HG03025 (cell line): Measurements from ENCODE around the gene SOCS6.
"Not testable (repeated sequence)": the region's sequence is repeated elsewhere in the genome, so short reads cannot be mapped to it uniquely, and the experiment has no call there.

Experiments used
- ATAC-seq: cut with Tn5 transposase; IDR thresholded peaks from one replicate; pipeline ENCODE4 v1.9.1; 2021; ENCODE audit warnings: mild to moderate bottlenecking, moderate library complexity; ENCODE audit not compliant: unreplicated experiment, low FRiP score

Gene SOCS6

DNA sequence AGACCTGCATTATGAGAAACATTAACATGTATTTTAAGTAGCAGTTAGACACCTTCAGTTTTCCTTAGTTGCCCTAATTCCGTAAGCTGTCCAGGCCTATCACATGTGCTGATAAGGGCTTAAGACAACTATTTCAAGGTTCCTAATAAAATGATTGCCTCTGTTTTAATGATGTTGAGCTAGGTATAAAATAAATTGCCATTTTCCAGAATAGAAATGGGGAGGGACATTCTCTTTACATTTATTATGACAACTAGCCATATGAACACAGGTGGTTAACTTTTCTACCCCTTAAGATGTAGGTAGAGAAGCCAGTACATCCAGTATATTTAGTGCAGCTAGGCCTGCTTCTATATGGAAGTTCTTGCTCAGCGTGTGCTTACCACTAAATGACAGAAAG lies 65.9 kb downstream of the SOCS6 start:
- ATAC-seq, result no peak

DNA sequence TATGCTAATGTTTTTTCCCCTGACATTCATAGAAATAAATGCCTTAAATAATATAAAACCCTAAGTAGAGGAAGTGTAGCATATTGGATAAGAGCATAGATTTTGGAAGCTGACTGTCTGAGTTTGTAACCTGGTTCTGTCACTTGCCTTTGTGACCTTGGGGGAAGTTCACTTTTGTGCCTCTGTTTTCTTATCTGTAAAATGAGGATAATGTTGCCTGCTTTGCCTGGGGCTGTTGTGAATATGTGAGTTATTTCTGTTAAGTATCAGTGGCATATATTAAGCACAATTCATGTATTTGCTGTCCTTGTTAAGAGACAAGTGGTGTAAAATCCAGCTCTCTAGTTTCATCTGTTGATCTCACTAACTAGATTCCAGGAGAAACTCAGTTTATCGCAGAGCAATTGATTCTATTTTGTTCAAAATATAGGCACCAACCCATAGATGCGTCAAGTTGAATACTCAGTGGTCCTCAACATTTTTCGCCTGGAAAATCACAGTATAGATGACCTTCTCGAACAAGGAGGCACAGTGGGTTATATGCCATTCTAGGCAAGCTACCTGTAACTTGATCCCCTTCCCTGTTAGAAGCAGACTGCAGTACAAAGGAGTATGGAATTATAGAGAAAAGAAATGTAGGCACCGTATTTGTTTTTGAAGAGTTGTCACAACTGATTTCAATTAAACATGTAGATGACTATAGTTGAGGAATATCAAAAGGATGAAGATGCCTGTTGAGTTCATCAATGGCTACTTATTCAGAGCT lies 67.0 kb downstream of the SOCS6 start:
- ATAC-seq, result no peak

GRCh38 chr18:70358105-70358406 lies 69.2 kb downstream of the SOCS6 start:
- ATAC-seq, result peak; percentile 78

DNA sequence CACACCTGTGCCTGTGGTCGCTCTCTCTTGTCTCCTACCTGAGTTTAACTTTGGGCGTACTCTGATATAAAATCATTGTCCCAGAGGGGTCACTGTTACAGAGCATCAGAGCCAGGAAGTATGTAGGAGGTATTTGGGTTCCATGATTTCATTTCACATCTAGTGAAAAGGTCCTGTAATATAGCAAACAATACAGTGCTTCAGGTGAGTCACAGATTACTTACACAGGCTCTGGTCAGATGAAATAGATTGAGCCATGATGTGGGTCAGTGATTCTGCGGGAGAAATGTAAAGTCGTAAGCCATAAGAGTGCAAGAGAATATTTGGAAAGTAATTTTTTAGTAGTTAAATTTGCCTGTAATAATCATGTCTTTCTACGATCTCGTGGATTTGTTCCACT lies 70.2 kb downstream of the SOCS6 start:
- no peak for ATAC-seq

DNA sequence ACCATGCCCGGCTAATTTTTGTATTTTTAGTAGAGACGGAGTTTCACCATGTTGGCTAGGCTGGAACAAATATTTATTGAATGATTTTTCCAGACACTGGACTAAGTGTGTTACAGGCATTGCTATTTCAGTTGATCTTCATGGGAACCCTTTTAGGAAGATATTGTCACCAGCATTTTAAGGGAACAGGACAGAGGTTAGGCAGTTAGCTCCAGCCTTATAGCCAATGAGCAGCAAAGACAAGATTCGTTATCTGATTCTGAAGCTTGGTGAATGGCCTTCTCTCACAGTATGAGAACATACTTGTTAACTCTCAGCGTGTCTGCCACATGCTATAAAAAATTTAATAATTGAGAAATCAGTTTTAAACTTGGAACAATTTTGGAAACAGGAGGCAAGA lies 73.4 kb downstream of the SOCS6 start:
- no peak for ATAC-seq

- no peak for ATAC-seq
Measured at GRCh38 chr18:70363861-70364260, 75.0 kb downstream of the SOCS6 start.

GRCh38 chr18:70365361-70365760 lies 76.5 kb downstream of the SOCS6 start:
- no peak for ATAC-seq

- ATAC-seq, result no peak
Measured at GRCh38 chr18:70366174-70366573, 77.3 kb downstream of the SOCS6 start.

- ATAC-seq, result no peak
Measured at GRCh38 chr18:70366670-70367069, 77.8 kb downstream of the SOCS6 start.

- ATAC-seq, result not testable (repeated sequence)
Measured at GRCh38 chr18:70367344-70367743, 78.5 kb downstream of the SOCS6 start.

DNA sequence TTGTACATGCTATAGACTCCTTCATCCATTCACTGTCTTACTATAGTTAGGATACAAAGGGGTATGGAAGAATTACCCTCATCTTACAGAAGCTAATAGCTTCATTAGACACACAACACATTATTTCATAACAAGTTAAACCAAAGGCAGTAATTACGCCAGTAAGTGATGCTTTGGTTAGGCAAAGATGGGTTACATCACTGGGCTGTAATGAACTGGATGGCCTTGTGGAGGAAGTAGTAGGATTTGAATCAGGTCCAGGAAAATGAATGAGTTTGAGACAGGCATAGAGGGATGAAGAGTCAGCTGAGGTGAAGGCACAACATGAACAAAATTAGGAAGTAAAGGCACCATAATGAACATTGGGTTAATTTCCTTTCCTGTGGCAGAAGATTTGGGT lies 80.1 kb downstream of the SOCS6 start:
- ATAC-seq, result no peak

DNA sequence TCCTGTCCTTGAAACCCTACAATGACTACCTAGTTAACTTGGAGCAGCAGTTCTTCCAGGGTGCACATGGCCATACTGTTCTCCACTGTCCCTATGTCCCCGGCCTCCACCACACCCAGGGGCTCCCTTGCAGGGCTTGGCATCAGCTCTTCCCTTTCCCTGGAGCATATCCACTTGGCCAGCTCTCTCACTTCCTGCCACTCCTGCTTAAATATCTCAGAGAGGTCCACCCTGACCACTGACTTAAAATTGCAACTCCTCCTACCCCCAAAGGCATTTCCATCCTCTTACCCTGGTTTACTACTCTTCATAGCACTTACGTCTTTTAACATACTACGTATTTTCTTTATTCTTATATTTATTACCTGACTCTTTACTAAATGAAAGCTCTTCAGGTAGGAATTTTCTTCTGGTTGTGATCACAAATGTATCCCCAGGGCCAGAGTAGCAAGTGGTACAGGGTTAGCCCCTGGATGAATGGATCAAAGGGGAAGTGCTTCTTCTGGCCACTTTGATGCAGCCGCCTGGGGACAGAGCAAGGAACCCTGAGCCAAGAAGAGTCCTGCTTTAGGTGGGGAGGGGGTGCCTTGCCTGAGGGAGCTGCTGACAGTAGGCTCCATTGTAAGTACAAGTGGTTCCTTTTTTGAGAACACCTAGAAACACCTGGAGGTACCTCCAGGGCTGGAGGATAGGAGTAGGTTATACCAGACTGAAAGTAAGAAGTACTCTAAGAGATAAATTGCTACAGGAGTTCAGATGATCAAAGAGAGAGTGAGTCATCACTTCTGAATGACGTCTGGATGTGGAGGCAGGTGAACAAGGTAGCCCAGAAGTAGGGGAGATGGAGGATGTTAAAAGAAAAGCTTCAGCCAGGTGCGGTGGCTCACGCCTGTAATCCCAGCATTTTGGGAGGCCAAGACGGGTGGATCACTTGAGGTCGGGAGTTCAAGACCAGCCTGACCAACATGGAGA lies 82.2 kb downstream of the SOCS6 start:
- no peak for ATAC-seq

- ATAC-seq, result no peak
Measured at GRCh38 chr18:70371908-70372307, 83.1 kb downstream of the SOCS6 start.

- no peak for ATAC-seq
Measured at GRCh38 chr18:70372450-70373041, 83.7 kb downstream of the SOCS6 start.

- no peak for ATAC-seq
Measured at GRCh38 chr18:70373042-70373519, 84.2 kb downstream of the SOCS6 start.

DNA sequence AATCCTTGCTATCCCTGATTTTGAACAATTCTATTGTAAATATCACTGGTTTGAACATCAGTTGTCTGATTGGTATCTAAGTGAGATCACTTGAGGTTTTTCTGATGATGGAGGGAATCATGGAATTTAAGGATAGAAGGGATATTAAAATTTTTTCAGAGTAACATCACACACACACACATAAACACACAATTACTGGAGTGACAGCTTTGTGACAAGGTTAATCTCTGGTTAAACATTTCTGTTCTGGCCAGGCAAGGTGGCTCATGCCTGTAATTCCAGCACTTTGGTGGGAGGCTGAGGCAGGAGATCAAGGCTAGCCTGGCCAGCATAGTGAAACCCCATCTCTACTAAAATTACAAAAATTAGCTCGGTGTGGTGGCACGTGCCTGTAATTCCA lies 85.3 kb downstream of the SOCS6 start:
- no peak for ATAC-seq

DNA sequence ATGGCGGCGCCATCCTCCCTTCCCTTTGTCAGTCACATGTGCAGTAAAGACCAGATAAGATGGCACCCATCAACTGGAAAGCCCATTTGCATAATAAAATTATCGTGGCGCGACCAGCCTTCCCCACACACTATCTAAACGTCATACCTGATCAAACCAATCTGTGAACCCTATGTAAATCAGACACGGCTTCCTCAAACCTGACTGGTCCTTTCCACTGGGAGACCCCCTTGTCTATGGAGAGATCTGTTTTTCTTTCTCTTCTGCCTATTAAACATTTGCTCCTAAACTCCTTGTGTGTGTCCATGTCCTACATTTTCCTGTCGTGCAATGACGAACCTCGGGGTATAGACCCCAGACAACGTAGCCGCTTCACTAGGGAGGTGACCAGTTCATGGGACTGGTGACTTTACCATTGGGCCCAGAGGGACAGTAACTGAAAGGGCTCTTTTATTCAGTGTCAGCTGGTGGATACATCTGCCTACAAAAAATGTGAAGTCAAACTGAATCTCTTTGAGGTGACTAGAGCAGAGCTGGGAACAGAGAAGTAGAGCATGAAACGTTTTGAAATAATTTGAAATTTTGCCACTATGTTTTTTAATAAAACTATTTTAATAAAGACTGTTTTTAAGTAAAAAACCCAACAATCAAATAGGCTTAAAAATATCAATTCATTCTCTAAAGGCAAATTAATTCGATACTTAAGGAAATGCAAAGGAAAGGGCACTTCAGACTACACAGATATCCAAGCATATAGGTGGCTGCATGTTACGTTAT lies 87.5 kb downstream of the SOCS6 start:
- ATAC-seq, result no peak

GRCh38 chr18:70376914-70377258 lies 88.0 kb downstream of the SOCS6 start:
- no peak for ATAC-seq

GRCh38 chr18:70377317-70377799 lies 88.5 kb downstream of the SOCS6 start:
- ATAC-seq, result no peak
